ENCODE data around the gene CHMP6.

- TF ChIP-seq EZH2 (IDR thresholded peaks at IDR 0.05; ENCODE audit: low read depth) (no peak), CTCF (conservative IDR thresholded peaks at IDR 0.05) (no peak)
Measured at GRCh38 chr17:81010935-81011334, 19.3 kb downstream of the CHMP6 start.

All from PC-9 (cell line).